ENCODE measurements around the gene PTPRM. TPM values are rescaled to one million over a fixed set of nuclear protein-coding genes. Genes with fewer than 3 reads are reported as not detected.

The PTPRM gene
- total and polyA plus RNA-seq, 2 donors (not counting 3 experiments of a cell fraction or from before 2014, with no cell fraction given): 37.4 to 43.7 TPM

DNA sequence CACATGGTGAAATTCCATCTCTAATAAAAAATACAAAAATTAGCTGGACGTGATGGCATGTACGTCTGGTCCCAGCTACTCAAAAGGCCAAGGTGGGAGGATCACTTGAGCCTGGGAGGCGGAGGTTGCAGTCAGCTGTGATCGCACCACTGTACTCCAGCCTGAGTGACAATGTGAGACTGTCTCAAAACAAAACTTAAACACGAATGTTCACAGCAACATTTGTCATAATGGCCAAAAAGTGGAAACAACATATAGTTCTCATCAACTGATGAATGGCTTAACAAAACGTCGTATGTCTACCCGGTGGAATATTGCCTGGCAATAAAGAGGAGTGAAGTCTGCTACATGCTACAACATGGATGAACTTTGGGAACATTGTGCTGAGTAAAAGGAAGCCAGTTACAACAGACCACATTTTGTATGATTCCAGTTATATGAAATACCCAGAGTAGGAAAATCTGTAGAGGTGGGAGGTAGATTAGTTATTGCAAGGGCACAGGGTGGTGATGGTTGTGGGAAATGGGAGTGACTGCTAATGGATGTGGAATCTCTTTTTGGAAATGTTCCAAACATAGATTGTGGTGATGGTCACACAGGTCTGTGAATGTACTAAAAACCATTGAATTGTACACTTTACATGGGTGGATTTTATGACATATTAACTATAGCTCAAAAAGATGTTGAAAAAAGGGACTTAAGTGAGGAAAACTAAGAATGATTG is 478.2 kb downstream of the PTPRM start:
- H3K9ac ChIP-seq (replicated peaks; ENCODE audit: extremely low read depth, insufficient read depth, low read length): no peak overlapping the region
- no peak overlapping the region for H3K27ac ChIP-seq (ENCODE audit: insufficient read depth, low read depth, low read length)
- no peak overlapping the region for H3K4me2 ChIP-seq (ENCODE audit: insufficient read depth, low read length)
- ChIA-PET POLR2A (no interaction called here), CTCF (no interaction called here)
- TF ChIP-seq, protein P1, sequence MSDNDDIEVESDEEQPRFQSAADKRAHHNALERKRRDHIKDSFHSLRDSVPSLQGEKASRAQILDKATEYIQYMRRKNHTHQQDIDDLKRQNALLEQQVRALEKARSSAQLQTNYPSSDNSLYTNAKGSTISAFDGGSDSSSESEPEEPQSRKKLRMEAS (IDR thresholded peaks at IDR 0.05; ENCODE audit: insufficient read depth, insufficient read length): no peak
- TF ChIP-seq POLR2A (IDR thresholded peaks at IDR 0.05; ENCODE audit: low read depth, low read length) (no peak), POLR2AphosphoS5 (IDR thresholded peaks at IDR 0.05; ENCODE audit: insufficient read depth, low read depth, low read length) (no peak), GATA2 (IDR thresholded peaks at IDR 0.05; ENCODE audit: insufficient read depth, insufficient read length, low read depth, low read length) (no peak), MYC (IDR thresholded peaks at IDR 0.05; ENCODE audit: low read depth, low read length) (no peak), EZH2 (IDR thresholded peaks at IDR 0.05; ENCODE audit: borderline replicate concordance, low read depth, low read length, severe bottlenecking) (no peak), JUN (IDR thresholded peaks at IDR 0.05; ENCODE audit: borderline replicate concordance, insufficient read depth, insufficient read length, low read depth) (no peak), FOS (IDR thresholded peaks at IDR 0.05; ENCODE audit: borderline replicate concordance, insufficient read depth, low read length) (no peak)
- TF ChIP-seq, protein P2, sequence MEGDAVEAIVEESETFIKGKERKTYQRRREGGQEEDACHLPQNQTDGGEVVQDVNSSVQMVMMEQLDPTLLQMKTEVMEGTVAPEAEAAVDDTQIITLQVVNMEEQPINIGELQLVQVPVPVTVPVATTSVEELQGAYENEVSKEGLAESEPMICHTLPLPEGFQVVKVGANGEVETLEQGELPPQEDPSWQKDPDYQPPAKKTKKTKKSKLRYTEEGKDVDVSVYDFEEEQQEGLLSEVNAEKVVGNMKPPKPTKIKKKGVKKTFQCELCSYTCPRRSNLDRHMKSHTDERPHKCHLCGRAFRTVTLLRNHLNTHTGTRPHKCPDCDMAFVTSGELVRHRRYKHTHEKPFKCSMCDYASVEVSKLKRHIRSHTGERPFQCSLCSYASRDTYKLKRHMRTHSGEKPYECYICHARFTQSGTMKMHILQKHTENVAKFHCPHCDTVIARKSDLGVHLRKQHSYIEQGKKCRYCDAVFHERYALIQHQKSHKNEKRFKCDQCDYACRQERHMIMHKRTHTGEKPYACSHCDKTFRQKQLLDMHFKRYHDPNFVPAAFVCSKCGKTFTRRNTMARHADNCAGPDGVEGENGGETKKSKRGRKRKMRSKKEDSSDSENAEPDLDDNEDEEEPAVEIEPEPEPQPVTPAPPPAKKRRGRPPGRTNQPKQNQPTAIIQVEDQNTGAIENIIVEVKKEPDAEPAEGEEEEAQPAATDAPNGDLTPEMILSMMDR (IDR thresholded peaks at IDR 0.05; ENCODE audit: extremely low read depth in 1 of 2, insufficient read depth in 1 of 2, low read depth in 1 of 2, low read length in 2 of 2): no peak
- H3K9me3 ChIP-seq (replicated peaks; ENCODE audit: control insufficient read depth, insufficient read depth, low read length): no peaks in the 10 kb centered on the region
- no peaks in the 10 kb centered on the region for H3K27me3 ChIP-seq (ENCODE audit: control insufficient read depth in 2 of 2, insufficient read depth in 2 of 2, low read length in 2 of 2)
- dilution Hi-C loops (cut with MboI; ENCODE audit: extremely low pct_ligation_motif_present, low sequenced_read_pairs): no loop called here
- no peak for DNase-seq (ENCODE audit: low read depth, low spot score)
- H3K4me1 ChIP-seq (ENCODE audit: control insufficient read depth, extremely low read depth, insufficient read depth, low read length): no peaks in the 10 kb centered on the region
- no peak for FAIRE-seq
- no peak overlapping the region for H3K4me3 ChIP-seq (replicated peaks in 1 of 3; ENCODE audit: insufficient read depth in 1 of 3, low read depth in 1 of 3, low read length in 3 of 3)
- H2AFZ ChIP-seq (ENCODE audit: low read depth, low read length): no peak overlapping the region
- no peaks in the 10 kb centered on the region for H3K79me2 ChIP-seq (ENCODE audit: control insufficient read depth, insufficient read depth, low read length)
- no TSS peak for BruUV-seq (replicated peaks)
- no peaks in the 10 kb centered on the region for H3K9me1 ChIP-seq (replicated peaks; ENCODE audit: control insufficient read depth, extremely low read depth, insufficient read depth, low read length)
- intact Hi-C loops (cut with micrococcal nuclease): no loop called here
- no peaks in the 10 kb centered on the region for H4K20me1 ChIP-seq (replicated peaks; ENCODE audit: control insufficient read depth, extremely low read depth, insufficient read depth, low read length)
- H3K36me3 ChIP-seq (ENCODE audit: control insufficient read depth in 2 of 2, extremely low read depth in 1 of 2, insufficient read depth in 2 of 2, low read length in 2 of 2): no peaks in the 10 kb centered on the region

All from endothelial cell of umbilical vein (primary cell).